Measurements from ENCODE around the gene ZNF474.

ZNF474 gene

DNA sequence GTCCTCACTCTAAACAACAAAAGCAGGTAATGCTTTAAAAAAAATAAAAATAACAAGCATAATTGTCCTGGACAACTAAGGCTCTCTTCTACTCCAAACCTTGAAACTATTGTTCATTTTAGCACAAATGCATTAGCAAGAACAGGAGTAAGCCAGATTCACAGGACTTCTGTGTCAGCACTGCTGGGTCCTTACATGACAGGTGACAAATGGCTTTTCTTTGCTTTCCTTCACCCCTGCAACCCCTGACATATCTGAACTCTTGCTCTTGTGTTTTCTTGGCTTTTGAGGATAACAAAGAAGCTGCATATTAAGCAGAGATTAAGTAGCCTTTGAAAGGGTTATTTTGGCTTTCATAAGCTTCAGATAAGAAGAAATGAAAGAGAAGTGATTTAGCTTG, 71.1 kb downstream of the ZNF474 start:
- no peaks in the 10 kb centered on the region for H3K9me2 ChIP-seq (replicated peaks; ENCODE audit: insufficient read depth, low read length)
- no peak overlapping the region for H3K9ac ChIP-seq (ENCODE audit: low read length)
- TF ChIP-seq EZH2phosphoT487 (conservative IDR thresholded peaks at IDR 0.05; ENCODE audit: low read length) = no peak
- TF ChIP-seq, protein P1, sequence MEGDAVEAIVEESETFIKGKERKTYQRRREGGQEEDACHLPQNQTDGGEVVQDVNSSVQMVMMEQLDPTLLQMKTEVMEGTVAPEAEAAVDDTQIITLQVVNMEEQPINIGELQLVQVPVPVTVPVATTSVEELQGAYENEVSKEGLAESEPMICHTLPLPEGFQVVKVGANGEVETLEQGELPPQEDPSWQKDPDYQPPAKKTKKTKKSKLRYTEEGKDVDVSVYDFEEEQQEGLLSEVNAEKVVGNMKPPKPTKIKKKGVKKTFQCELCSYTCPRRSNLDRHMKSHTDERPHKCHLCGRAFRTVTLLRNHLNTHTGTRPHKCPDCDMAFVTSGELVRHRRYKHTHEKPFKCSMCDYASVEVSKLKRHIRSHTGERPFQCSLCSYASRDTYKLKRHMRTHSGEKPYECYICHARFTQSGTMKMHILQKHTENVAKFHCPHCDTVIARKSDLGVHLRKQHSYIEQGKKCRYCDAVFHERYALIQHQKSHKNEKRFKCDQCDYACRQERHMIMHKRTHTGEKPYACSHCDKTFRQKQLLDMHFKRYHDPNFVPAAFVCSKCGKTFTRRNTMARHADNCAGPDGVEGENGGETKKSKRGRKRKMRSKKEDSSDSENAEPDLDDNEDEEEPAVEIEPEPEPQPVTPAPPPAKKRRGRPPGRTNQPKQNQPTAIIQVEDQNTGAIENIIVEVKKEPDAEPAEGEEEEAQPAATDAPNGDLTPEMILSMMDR (IDR thresholded peaks at IDR 0.05; ENCODE audit: insufficient read depth, low read length, poor library complexity, severe bottlenecking) = no peak
- H3K79me2 ChIP-seq (ENCODE audit: insufficient read depth, low read length) = no peaks in the 10 kb centered on the region
- H3K4me3 ChIP-seq (ENCODE audit: insufficient read depth, low read length, poor library complexity, severe bottlenecking) = no peak overlapping the region
- H3K4me2 ChIP-seq (ENCODE audit: low read depth, low read length, poor library complexity, severe bottlenecking) = no peak overlapping the region
- no peaks in the 10 kb centered on the region for H3K9me3 ChIP-seq (ENCODE audit: insufficient read depth, low read length)
- H3F3A ChIP-seq (ENCODE audit: insufficient read depth) = no peaks in the 10 kb centered on the region
- H2AFZ ChIP-seq (ENCODE audit: low read depth, low read length, severe bottlenecking) = no peak overlapping the region
- no peak overlapping the region for H3K27ac ChIP-seq (ENCODE audit: low read depth, low read length)
- no peaks in the 10 kb centered on the region for H3K27me3 ChIP-seq (ENCODE audit: low read length)
- H3K36me3 ChIP-seq (ENCODE audit: low read length) = no peaks in the 10 kb centered on the region
- H4K20me1 ChIP-seq (ENCODE audit: low read depth, low read length) = no peaks in the 10 kb centered on the region

DNA sequence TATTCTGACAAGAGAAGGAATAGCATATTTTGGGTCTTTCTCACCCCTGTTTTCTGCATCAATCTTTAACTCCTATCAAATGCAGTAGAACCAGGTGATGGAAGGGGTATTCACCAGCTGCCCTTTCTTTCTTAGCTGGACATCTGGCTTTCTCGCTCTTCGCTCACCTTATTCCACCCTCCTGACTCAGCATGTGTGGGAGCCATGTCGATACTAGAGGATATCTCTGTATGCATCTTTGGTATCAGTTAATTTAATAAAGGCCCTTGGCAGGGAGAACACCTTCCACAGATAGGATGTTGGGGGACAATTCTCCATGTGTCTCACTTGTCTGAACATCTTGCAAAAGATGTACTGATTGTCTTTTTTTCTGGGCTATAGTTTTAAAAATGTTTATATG, 71.5 kb downstream of the ZNF474 start:
- H3K9me3 ChIP-seq (ENCODE audit: insufficient read depth, low read length) = no peaks in the 10 kb centered on the region
- H3K79me2 ChIP-seq (ENCODE audit: insufficient read depth, low read length) = no peaks in the 10 kb centered on the region
- no peak overlapping the region for H3K9ac ChIP-seq (ENCODE audit: low read length)
- no peak overlapping the region for H2AFZ ChIP-seq (ENCODE audit: low read depth, low read length, severe bottlenecking)
- no peak overlapping the region for H3K4me2 ChIP-seq (ENCODE audit: low read depth, low read length, poor library complexity, severe bottlenecking)
- H3K27ac ChIP-seq (ENCODE audit: low read depth, low read length) = no peak overlapping the region
- H3K4me3 ChIP-seq (ENCODE audit: insufficient read depth, low read length, poor library complexity, severe bottlenecking) = no peak overlapping the region
- H3K27me3 ChIP-seq (ENCODE audit: low read length) = no peaks in the 10 kb centered on the region
- no peaks in the 10 kb centered on the region for H4K20me1 ChIP-seq (ENCODE audit: low read depth, low read length)
- TF ChIP-seq, protein P1 (IDR thresholded peaks at IDR 0.05; ENCODE audit: insufficient read depth, low read length, poor library complexity, severe bottlenecking) = no peak
- no peak for TF ChIP-seq EZH2phosphoT487 (conservative IDR thresholded peaks at IDR 0.05; ENCODE audit: low read length)
- no peaks in the 10 kb centered on the region for H3K9me2 ChIP-seq (replicated peaks; ENCODE audit: insufficient read depth, low read length)
- H3K36me3 ChIP-seq (ENCODE audit: low read length) = no peaks in the 10 kb centered on the region
- H3F3A ChIP-seq (ENCODE audit: insufficient read depth) = no peaks in the 10 kb centered on the region

DNA sequence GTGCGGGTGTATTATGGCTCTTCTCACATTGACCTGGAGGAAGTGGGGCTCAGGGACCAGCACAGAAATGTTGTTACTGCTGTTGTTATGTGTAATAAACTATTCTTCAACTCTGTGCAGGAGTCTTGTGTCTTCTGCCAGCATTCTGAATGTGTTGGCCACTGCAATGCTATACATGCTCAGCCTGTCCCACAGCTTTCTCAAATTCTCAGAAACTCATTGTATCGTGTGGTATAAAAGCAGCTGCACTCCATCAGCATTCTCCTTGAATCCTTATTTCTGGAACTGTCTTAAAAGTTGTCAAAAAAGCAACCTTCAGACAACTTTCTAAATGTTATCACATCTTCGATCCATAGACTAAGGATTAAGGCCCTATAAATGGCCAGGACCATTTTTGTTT, 72.0 kb downstream of the ZNF474 start:
- no peak overlapping the region for H3K27ac ChIP-seq (ENCODE audit: low read depth, low read length)
- H3K27me3 ChIP-seq (ENCODE audit: low read length) = no peaks in the 10 kb centered on the region
- no peaks in the 10 kb centered on the region for H3K36me3 ChIP-seq (ENCODE audit: low read length)
- H3K4me2 ChIP-seq (ENCODE audit: low read depth, low read length, poor library complexity, severe bottlenecking) = no peak overlapping the region
- no peak for TF ChIP-seq EZH2phosphoT487 (conservative IDR thresholded peaks at IDR 0.05; ENCODE audit: low read length)
- H3K79me2 ChIP-seq (ENCODE audit: insufficient read depth, low read length) = no peaks in the 10 kb centered on the region
- no peaks in the 10 kb centered on the region for H3F3A ChIP-seq (ENCODE audit: insufficient read depth)
- no peak overlapping the region for H3K4me3 ChIP-seq (ENCODE audit: insufficient read depth, low read length, poor library complexity, severe bottlenecking)
- no peaks in the 10 kb centered on the region for H3K9me2 ChIP-seq (replicated peaks; ENCODE audit: insufficient read depth, low read length)
- H3K9ac ChIP-seq (ENCODE audit: low read length) = no peak overlapping the region
- H3K9me3 ChIP-seq (ENCODE audit: insufficient read depth, low read length) = no peaks in the 10 kb centered on the region
- no peak overlapping the region for H2AFZ ChIP-seq (ENCODE audit: low read depth, low read length, severe bottlenecking)
- H4K20me1 ChIP-seq (ENCODE audit: low read depth, low read length) = no peaks in the 10 kb centered on the region

DNA sequence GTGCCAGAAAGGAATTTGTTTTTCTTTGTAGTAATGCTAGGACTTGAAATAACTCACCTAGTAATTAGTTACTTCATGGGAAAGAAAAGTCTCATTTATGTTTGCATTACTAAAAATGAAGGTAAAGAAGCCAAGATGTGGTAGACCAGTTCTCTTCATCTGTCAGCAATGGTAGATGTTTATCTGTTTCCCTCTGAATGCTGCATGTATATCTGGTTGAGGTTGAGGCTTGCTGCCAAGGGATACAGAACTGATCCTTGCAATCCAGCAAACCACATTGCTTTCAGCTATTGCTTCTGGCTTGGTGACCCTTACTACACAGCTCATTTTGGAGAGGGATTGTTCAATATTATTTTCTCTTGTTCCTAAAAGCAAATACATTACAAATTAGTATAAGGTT, 73.6 kb downstream of the ZNF474 start:
- Histone ChIP-seq H3K4me3 (ENCODE audit: insufficient read depth, low read length, poor library complexity, severe bottlenecking) (no peak overlapping the region), H2AFZ (ENCODE audit: low read depth, low read length, severe bottlenecking) (no peak overlapping the region), H3K36me3 (ENCODE audit: low read length) (no peaks in the 10 kb centered on the region), H4K20me1 (ENCODE audit: low read depth, low read length) (no peaks in the 10 kb centered on the region), H3K9me2 (replicated peaks; ENCODE audit: insufficient read depth, low read length) (no peaks in the 10 kb centered on the region), H3K27me3 (ENCODE audit: low read length) (no peaks in the 10 kb centered on the region), H3F3A (ENCODE audit: insufficient read depth) (no peaks in the 10 kb centered on the region), H3K9me3 (ENCODE audit: insufficient read depth, low read length) (no peaks in the 10 kb centered on the region), H3K4me2 (ENCODE audit: low read depth, low read length, poor library complexity, severe bottlenecking) (no peak overlapping the region), H3K79me2 (ENCODE audit: insufficient read depth, low read length) (no peaks in the 10 kb centered on the region), H3K9ac (ENCODE audit: low read length) (no peak overlapping the region), H3K27ac (ENCODE audit: low read depth, low read length) (no peak overlapping the region)
- TF ChIP-seq EZH2phosphoT487 (conservative IDR thresholded peaks at IDR 0.05; ENCODE audit: low read length) = no peak
- TF ChIP-seq, protein P1 (IDR thresholded peaks at IDR 0.05; ENCODE audit: insufficient read depth, low read length, poor library complexity, severe bottlenecking) = no peak
